ENCODE results near the gene OGN. TPM values are rescaled to one million over a fixed set of nuclear protein-coding genes. Genes with fewer than 3 reads are reported as not detected.

OGN gene
- total RNA-seq, 1 donor from 2014 or later: not detected

GRCh38 chr9:92438900-92439526 is 34.6 kb upstream of the OGN start:
- peak; percentile 17 for DNase-seq (ENCODE audit: low read depth)
- H3K27me3 ChIP-seq (ENCODE audit: control insufficient read depth, insufficient read depth, low read length): no peaks in the 10 kb centered on the region
- no peak for TF ChIP-seq CTCF (IDR thresholded peaks at IDR 0.05; ENCODE audit: insufficient read depth, low read length, severe bottlenecking)
- H3K4me3 ChIP-seq (ENCODE audit: low read depth, low read length): no peak overlapping the region
- FAIRE-seq: no peak
- no peaks in the 10 kb centered on the region for H3K36me3 ChIP-seq (ENCODE audit: control insufficient read depth, insufficient read depth, low read length)

- H3K36me3 ChIP-seq (ENCODE audit: control insufficient read depth, insufficient read depth, low read length): no peaks in the 10 kb centered on the region
- FAIRE-seq (no peak), DNase-seq (ENCODE audit: low read depth) (no peak)
- H3K4me3 ChIP-seq (ENCODE audit: low read depth, low read length): no peak overlapping the region
- TF ChIP-seq CTCF (IDR thresholded peaks at IDR 0.05; ENCODE audit: insufficient read depth, low read length, severe bottlenecking): no peak
- no peaks in the 10 kb centered on the region for H3K27me3 ChIP-seq (ENCODE audit: control insufficient read depth, insufficient read depth, low read length)
These were observed 30.9 kb upstream of the OGN start for GRCh38 chr9:92435263-92435662.

- TF ChIP-seq CTCF (IDR thresholded peaks at IDR 0.05; ENCODE audit: insufficient read depth, low read length, severe bottlenecking): no peak
- no peak for FAIRE-seq
- H3K27me3 ChIP-seq (ENCODE audit: control insufficient read depth, insufficient read depth, low read length): no peaks in the 10 kb centered on the region
These were observed 28.7 kb upstream of the OGN start for GRCh38 chr9:92432972-92433548.

GRCh38 chr9:92432350-92432749 is 28.0 kb upstream of the OGN start:
- H3K36me3 ChIP-seq (ENCODE audit: control insufficient read depth, insufficient read depth, low read length): no peaks in the 10 kb centered on the region
- DNase-seq (ENCODE audit: low read depth) (no peak), FAIRE-seq (no peak)
- no peak for TF ChIP-seq CTCF (IDR thresholded peaks at IDR 0.05; ENCODE audit: insufficient read depth, low read length, severe bottlenecking)
- no peak overlapping the region for H3K4me3 ChIP-seq (ENCODE audit: low read depth, low read length)
- no peaks in the 10 kb centered on the region for H3K27me3 ChIP-seq (ENCODE audit: control insufficient read depth, insufficient read depth, low read length)

More at GRCh38 chr9:92432972-92433548, 28.7 kb upstream of the OGN start:
- DNase-seq (ENCODE audit: low read depth): no peak
- no peaks in the 10 kb centered on the region for H3K36me3 ChIP-seq (ENCODE audit: control insufficient read depth, insufficient read depth, low read length)
- H3K4me3 ChIP-seq (ENCODE audit: low read depth, low read length): no peak overlapping the region

- no peak for TF ChIP-seq CTCF (IDR thresholded peaks at IDR 0.05; ENCODE audit: insufficient read depth, low read length, severe bottlenecking)
- no peak overlapping the region for H3K4me3 ChIP-seq (ENCODE audit: low read depth, low read length)
- DNase-seq (ENCODE audit: low read depth): no peak
- no peaks in the 10 kb centered on the region for H3K27me3 ChIP-seq (ENCODE audit: control insufficient read depth, insufficient read depth, low read length)
- no peaks in the 10 kb centered on the region for H3K36me3 ChIP-seq (ENCODE audit: control insufficient read depth, insufficient read depth, low read length)
- no peak for FAIRE-seq
These were observed 25.5 kb upstream of the OGN start for GRCh38 chr9:92429836-92430235.

All from bronchial epithelial cell (primary cell).